DOHH2 (cell line): Measurements from ENCODE around the gene POC1B.

Experiments used
- H3F3A ChIP-seq: fragments of 200-600 bp; sonication (generic), shearing (Covaris generic); 2 replicates; pipeline ENCODE4 v1.6.0; 2016; ENCODE audit warnings: antibody characterized with exemption, mild to moderate bottlenecking; ENCODE audit not compliant: control insufficient read depth, insufficient read depth
- H3K27ac ChIP-seq: fragments of 200-600 bp; sonication (generic); 2 replicates; pipeline ENCODE4 v1.5.1; 2014; ENCODE audit warnings: low read depth, mild to moderate bottlenecking, low read length, moderate library complexity
- H3K27me3 ChIP-seq: fragments of 200-600 bp; sonication (generic); 2 replicates; pipeline ENCODE4 v1.6.1; 2014; ENCODE audit warnings: mild to moderate bottlenecking, low read length, mixed read lengths; ENCODE audit not compliant: control insufficient read depth
- H3K36me3 ChIP-seq: fragments of 200-600 bp; sonication (generic); 2 replicates; pipeline ENCODE4 v1.6.1; 2014; ENCODE audit warnings: mild to moderate bottlenecking, low read length, moderate library complexity, mixed read lengths; ENCODE audit not compliant: control insufficient read depth
- H3K4me1 ChIP-seq: fragments of 200-600 bp; sonication (generic); 2 replicates; pipeline ENCODE4 v1.6.1; 2014; ENCODE audit warnings: mild to moderate bottlenecking, low read length, mixed read lengths; ENCODE audit not compliant: control insufficient read depth
- H3K4me2 ChIP-seq: fragments of 200-600 bp; sonication (generic); 2 replicates; pipeline ENCODE4 v1.6.0; 2014; ENCODE audit warnings: mild to moderate bottlenecking, low read length, moderate library complexity
- H3K4me3 ChIP-seq: fragments of 200-600 bp; sonication (generic); 2 replicates; pipeline ENCODE4 v1.5.1; 2014; ENCODE audit warnings: mild to moderate bottlenecking, low read length, mixed read lengths
- H3K79me2 ChIP-seq: fragments of 200-600 bp; sonication (generic); 2 replicates; pipeline ENCODE4 v1.6.1; 2014; ENCODE audit warnings: mild to moderate bottlenecking, low read length, mixed read lengths; ENCODE audit not compliant: control insufficient read depth
- H3K9me2 ChIP-seq: fragments of 200-600 bp; sonication (generic); replicated peaks from 2 replicates; pipeline ENCODE4 v1.6.1; 2014; ENCODE audit warnings: mild to moderate bottlenecking, low read length, mixed read lengths; ENCODE audit not compliant: control insufficient read depth
- H3K9me3 ChIP-seq: fragments of 200-600 bp; sonication (generic); 2 replicates; pipeline ENCODE4 v1.6.1; 2014; ENCODE audit warnings: antibody characterized with exemption, low read length, mixed read lengths; ENCODE audit not compliant: control insufficient read depth, insufficient read depth
- H4K20me1 ChIP-seq: fragments of 200-600 bp; sonication (generic); 2 replicates; pipeline ENCODE4 v1.6.0; 2014; ENCODE audit warnings: low read depth, mild to moderate bottlenecking, antibody characterized with exemption, low read length, moderate library complexity; ENCODE audit not compliant: control insufficient read depth, insufficient read depth
- CTCF ChIP-seq: fragments of 200-600 bp; sonication (generic); IDR thresholded peaks from one replicate; pipeline ENCODE4 v1.5.1; 2014; ENCODE audit warnings: antibody characterized with exemption, mild to moderate bottlenecking, low read depth, low read length; ENCODE audit not compliant: poor library complexity, severe bottlenecking
- EZH2phosphoT487 ChIP-seq: fragments of 200-600 bp; sonication (generic); IDR thresholded peaks from 2 replicates; pipeline ENCODE4 v1.6.1; 2017; ENCODE audit warnings: borderline replicate concordance, mild to moderate bottlenecking, antibody characterized with exemption, low read length, moderate library complexity, mixed read lengths

The POC1B gene

GRCh38 chr12:89546151-89546550 lies 20.3 kb upstream of the POC1B start:
- H3K27me3 ChIP-seq = no peaks in the 10 kb centered on the region
- no peak overlapping the region for H3K27ac ChIP-seq
- no peaks in the 10 kb centered on the region for H3K36me3 ChIP-seq
- no peaks in the 10 kb centered on the region for H3K9me3 ChIP-seq
- H3K9me2 ChIP-seq = no peaks in the 10 kb centered on the region
- TF ChIP-seq EZH2phosphoT487 (no peak), CTCF (no peak)
- no peak overlapping the region for H3K4me3 ChIP-seq
- no peaks in the 10 kb centered on the region for H3F3A ChIP-seq
- H4K20me1 ChIP-seq = no peaks in the 10 kb centered on the region
- no peak overlapping the region for H3K4me2 ChIP-seq
- H3K79me2 ChIP-seq = no peaks in the 10 kb centered on the region
- peaks cover 14% of the 10 kb centered on the region for H3K4me1 ChIP-seq

GRCh38 chr12:89544681-89545184 lies 18.9 kb upstream of the POC1B start:
- Histone ChIP-seq H3K79me2 (no peaks in the 10 kb centered on the region), H4K20me1 (no peaks in the 10 kb centered on the region), H3K9me2 (no peaks in the 10 kb centered on the region), H3K27ac (no peak overlapping the region), H3K36me3 (no peaks in the 10 kb centered on the region), H3F3A (no peaks in the 10 kb centered on the region), H3K27me3 (no peaks in the 10 kb centered on the region), H3K9me3 (no peaks in the 10 kb centered on the region), H3K4me3 (no peak overlapping the region), H3K4me2 (no peak overlapping the region), H3K4me1 (peaks cover 14% of the 10 kb centered on the region)
- TF ChIP-seq EZH2phosphoT487 (no peak), CTCF (no peak)

GRCh38 chr12:89544022-89544421 lies 18.2 kb upstream of the POC1B start:
- Histone ChIP-seq H3K36me3 (no peaks in the 10 kb centered on the region), H3K4me3 (no peak overlapping the region), H4K20me1 (no peaks in the 10 kb centered on the region), H3K4me1 (peaks cover 14% of the 10 kb centered on the region), H3F3A (no peaks in the 10 kb centered on the region), H3K9me2 (no peaks in the 10 kb centered on the region), H3K9me3 (no peaks in the 10 kb centered on the region), H3K4me2 (no peak overlapping the region), H3K79me2 (no peaks in the 10 kb centered on the region), H3K27me3 (no peaks in the 10 kb centered on the region), H3K27ac (no peak overlapping the region)
- TF ChIP-seq EZH2phosphoT487 (no peak), CTCF (no peak)

- Histone ChIP-seq H3K4me1 (peaks cover 14% of the 10 kb centered on the region), H4K20me1 (no peaks in the 10 kb centered on the region), H3K79me2 (no peaks in the 10 kb centered on the region), H3K4me2 (no peak overlapping the region), H3K36me3 (no peaks in the 10 kb centered on the region), H3K4me3 (no peak overlapping the region), H3K9me2 (no peaks in the 10 kb centered on the region), H3K27ac (no peak overlapping the region), H3F3A (no peaks in the 10 kb centered on the region), H3K9me3 (no peaks in the 10 kb centered on the region), H3K27me3 (no peaks in the 10 kb centered on the region)
- TF ChIP-seq EZH2phosphoT487 (no peak), CTCF (peak; percentile 82)
These were observed 17.2 kb upstream of the POC1B start for GRCh38 chr12:89542912-89543592.
